HCT116 (cell line): ENCODE results near the gene CIAO2A. TPM values are rescaled to one million over a fixed set of nuclear protein-coding genes. Genes with fewer than 3 reads are reported as not detected.

Experiments
- ATAC-seq: fragments of 200-7000 bp; cut with Tn5 transposase; 2 replicates; pipeline ENCODE4 v1.9.1; 2020; ENCODE audit warnings: mild to moderate bottlenecking, moderate library complexity
- BruUV-seq: library from RNA; stranded (reverse); fragments of 400-500 nt; replicated peaks from 2 replicates; lab custom pipeline; 2021; lab: Mats Ljungman, UMichigan
- CTCF ChIA-PET: fragments of 300-600 bp; sonication (Branson Sonifier 250); formaldehyde crosslinking; loops from one replicate; lab custom pipeline; 2021; ENCODE audit warnings: antibody characterized with exemption; lab: Charles Lee
- POLR2A ChIA-PET: fragments of 300-600, 350-600 bp; sonication (Branson Sonifier 250); formaldehyde crosslinking; loops from one replicate; lab custom pipeline; 2021; ENCODE audit warnings: antibody characterized with exemption; lab: Charles Lee
- RAD21 ChIA-PET, 2 experiments: fragments of 300-600 bp; sonication (Branson Sonifier 250); formaldehyde crosslinking; loops; one replicate each; lab custom pipeline; 2023; ENCODE audit warnings: low total read pairs in 2 of 2; ENCODE audit not compliant: uncharacterized antibody in 2 of 2, unreplicated experiment in 2 of 2, low non-redundant PET in 1 of 2; lab: Charles Lee
- DNase-seq: peaks from one replicate; pipeline ENCODE4 v3.0.0-alpha.2; 2010; ENCODE audit warnings: low read depth, low spot score
- H2AFZ ChIP-seq: fragments of 200-600 bp; shearing (Covaris generic), sonication (generic); 2 replicates; pipeline ENCODE4 v1.6.1; 2017; ENCODE audit warnings: low read depth, mixed run types, mixed read lengths, antibody characterized with exemption, low read length; ENCODE audit not compliant: poor library complexity, severe bottlenecking
- H3K27ac ChIP-seq: 2 replicates; pipeline ENCODE4 v1.5.1; 2012; ENCODE audit warnings: low read depth, low read length
- H3K27me3 ChIP-seq: fragments of 200-600 bp; sonication (generic); 2 replicates; pipeline ENCODE4 v1.6.1; 2016; ENCODE audit warnings: mixed run types, low read length, mixed read lengths; ENCODE audit not compliant: insufficient read depth
- H3K36me3 ChIP-seq, 2 experiments: fragments of 200-500 bp in 1 of 2; fragments of 200-600 bp in 1 of 2; sonication (Bioruptor generic) in 1 of 2; sonication (generic) in 1 of 2; 2 replicates each; pipeline versions ENCODE4 v1.5.1 to v1.6.1; 2014 to 2016; ENCODE audit warnings: low read length in 2 of 2, inconsistent platforms in 1 of 2, mixed read lengths in 1 of 2, mixed run types in 1 of 2; ENCODE audit not compliant: insufficient read depth in 2 of 2, control insufficient read depth in 1 of 2
- H3K4me1 ChIP-seq, 2 experiments: fragments of 200-600 bp in 1 of 2; sonication (generic) in 1 of 2; 2 replicates each; pipeline versions ENCODE4 v1.5.1 to v1.6.1; 2012 to 2017; ENCODE audit warnings: low read length in 2 of 2, inconsistent platforms in 1 of 2, mild to moderate bottlenecking in 1 of 2, mixed read lengths in 1 of 2, mixed run types in 1 of 2, moderate library complexity in 1 of 2; ENCODE audit not compliant: insufficient read depth in 2 of 2, control insufficient read depth in 1 of 2
- H3K4me2 ChIP-seq: fragments of 200-600 bp; sonication (generic); 2 replicates; pipeline ENCODE4 v1.6.1; 2017; ENCODE audit warnings: mixed run types, low read length, mixed read lengths
- H3K4me3 ChIP-seq, 2 experiments: fragments of 200-600 bp in 1 of 2; sonication (generic) in 1 of 2; replicated peaks in 1 of 2; 2 replicates each; pipeline ENCODE4 v1.5.1; 2011 to 2016; ENCODE audit warnings: low read length in 2 of 2, control low read depth in 1 of 2, low read depth in 1 of 2, mild to moderate bottlenecking in 1 of 2, mixed read lengths in 1 of 2, mixed run types in 1 of 2
- H3K79me2 ChIP-seq: fragments of 200-600 bp; sonication (generic); 2 replicates; pipeline ENCODE4 v1.6.1; 2017; ENCODE audit warnings: mild to moderate bottlenecking, mixed run types, low read length, moderate library complexity, mixed read lengths; ENCODE audit not compliant: insufficient read depth
- H3K9ac ChIP-seq: fragments of 200-600 bp; sonication (generic); 2 replicates; pipeline ENCODE4 v1.6.1; 2016; ENCODE audit warnings: low read length, mixed read lengths
- H3K9me2 ChIP-seq: fragments of 200-600 bp; sonication (generic), shearing (Covaris generic); 2 replicates; pipeline ENCODE4 v1.6.1; 2017; ENCODE audit warnings: mixed run types, mild to moderate bottlenecking, moderate library complexity; ENCODE audit not compliant: insufficient read depth
- H3K9me3 ChIP-seq, 2 experiments: fragments of 200-500 bp in 1 of 2; fragments of 200-600 bp in 1 of 2; sonication (Bioruptor generic) in 1 of 2; sonication (generic) in 1 of 2; 2 replicates each; pipeline ENCODE4 v1.6.1; 2014 to 2017; ENCODE audit warnings: low read length in 2 of 2, mixed read lengths in 2 of 2, inconsistent platforms in 1 of 2, low read depth in 1 of 2, mild to moderate bottlenecking in 1 of 2, mixed run types in 1 of 2, moderate library complexity in 1 of 2; ENCODE audit not compliant: control insufficient read depth in 1 of 2, insufficient read depth in 1 of 2
- H4K20me1 ChIP-seq: fragments of 200-600 bp; sonication (generic), shearing (Covaris generic); 2 replicates; pipeline ENCODE4 v1.6.1; 2017; ENCODE audit warnings: mixed run types, mild to moderate bottlenecking, moderate library complexity; ENCODE audit not compliant: insufficient read depth
- ATF3 ChIP-seq: IDR thresholded peaks from 2 replicates; pipeline ENCODE4 v1.6.1; 2012
- CBX3 ChIP-seq: IDR thresholded peaks from 2 replicates; pipeline ENCODE4 v1.6.1; 2012; ENCODE audit warnings: low read depth
- CEBPB ChIP-seq: IDR thresholded peaks from 2 replicates; pipeline ENCODE4 v1.6.1; 2012; ENCODE audit warnings: low read depth
- ELF1 ChIP-seq: IDR thresholded peaks from 2 replicates; pipeline ENCODE4 v1.6.1; 2012; ENCODE audit warnings: low read depth, borderline replicate concordance
- EZH2phosphoT487 ChIP-seq: fragments of 200-600 bp; IDR thresholded peaks from 2 replicates; pipeline ENCODE4 v1.6.1; 2018; ENCODE audit warnings: antibody characterized with exemption, borderline replicate concordance
- FOSL1 ChIP-seq: IDR thresholded peaks from 2 replicates; pipeline ENCODE4 v1.6.1; 2012; ENCODE audit warnings: low read depth
- JUND ChIP-seq: IDR thresholded peaks from 2 replicates; pipeline ENCODE4 v1.6.1; 2012
- POLR2A ChIP-seq: IDR thresholded peaks from 2 replicates; pipeline ENCODE4 v1.7.0; 2011; ENCODE audit warnings: borderline replicate concordance; ENCODE audit not compliant: insufficient read depth, insufficient read length; ENCODE audit errors: extremely low read depth
- POLR2AphosphoS5 ChIP-seq: IDR thresholded peaks from 2 replicates; pipeline ENCODE4 v1.6.1; 2011; ENCODE audit warnings: mild to moderate bottlenecking, low read depth, low read length, moderate library complexity
- REST ChIP-seq: IDR thresholded peaks from 2 replicates; pipeline ENCODE4 v1.6.1; 2012; ENCODE audit warnings: low read depth
- SIN3A ChIP-seq: IDR thresholded peaks from 2 replicates; pipeline ENCODE4 v1.6.1; 2012; ENCODE audit warnings: low read depth
- SP1 ChIP-seq: IDR thresholded peaks from 2 replicates; pipeline ENCODE4 v1.6.1; 2012; ENCODE audit warnings: low read depth
- SRF ChIP-seq: IDR thresholded peaks from 2 replicates; pipeline ENCODE4 v1.6.1; 2012; ENCODE audit warnings: low read depth
- TCF7L2 ChIP-seq: IDR thresholded peaks from 2 replicates; pipeline ENCODE4 v1.7.0; 2011; ENCODE audit warnings: borderline replicate concordance, inconsistent platforms; ENCODE audit not compliant: insufficient read depth, insufficient read length; ENCODE audit errors: extremely low read depth
- YY1 ChIP-seq: IDR thresholded peaks from 2 replicates; pipeline ENCODE4 v1.6.1; 2011; ENCODE audit warnings: low read length, low read depth, moderate library complexity, mild to moderate bottlenecking; ENCODE audit not compliant: insufficient replicate concordance; ENCODE audit errors: extremely low read depth
- ZFX ChIP-seq: fragments of 450-650 bp; IDR thresholded peaks from 2 replicates; pipeline ENCODE4 v1.6.1; 2017
- intact Hi-C: fragments of 100-400 bp; cut with micrococcal nuclease; formaldehyde crosslinking; loops from 2 replicates; pipeline ENCODE4 v1.10.0; 2022
- total RNA-seq: library from RNA; stranded (reverse); gene quantifications from one replicate; pipeline ENCODE4 v1.2.1, GENCODE V29; 2021; ENCODE audit not compliant: unreplicated experiment
- TF ChIP-seq, protein P1 (sequence below), 3 experiments: fragments of 200-600 bp in 1 of 3; sonication (generic) in 1 of 3; IDR thresholded peaks in 2 of 3; conservative IDR thresholded peaks in 1 of 3; 2 replicates each; pipeline ENCODE4 v1.5.1; 2012 to 2017; ENCODE audit warnings: low read depth in 2 of 3, low read length in 2 of 3, antibody characterized with exemption in 1 of 3, borderline replicate concordance in 1 of 3, control low read depth in 1 of 3, mild to moderate bottlenecking in 1 of 3, mixed read lengths in 1 of 3, mixed run types in 1 of 3, moderate library complexity in 1 of 3; ENCODE audit not compliant: insufficient read depth in 1 of 3
- TF ChIP-seq, protein P2 (sequence below): IDR thresholded peaks from 2 replicates; pipeline ENCODE4 v1.6.1; 2012

CIAO2A gene
- total RNA-seq, 1 experiment from 2014 or later, result 69.3 TPM

DNA sequence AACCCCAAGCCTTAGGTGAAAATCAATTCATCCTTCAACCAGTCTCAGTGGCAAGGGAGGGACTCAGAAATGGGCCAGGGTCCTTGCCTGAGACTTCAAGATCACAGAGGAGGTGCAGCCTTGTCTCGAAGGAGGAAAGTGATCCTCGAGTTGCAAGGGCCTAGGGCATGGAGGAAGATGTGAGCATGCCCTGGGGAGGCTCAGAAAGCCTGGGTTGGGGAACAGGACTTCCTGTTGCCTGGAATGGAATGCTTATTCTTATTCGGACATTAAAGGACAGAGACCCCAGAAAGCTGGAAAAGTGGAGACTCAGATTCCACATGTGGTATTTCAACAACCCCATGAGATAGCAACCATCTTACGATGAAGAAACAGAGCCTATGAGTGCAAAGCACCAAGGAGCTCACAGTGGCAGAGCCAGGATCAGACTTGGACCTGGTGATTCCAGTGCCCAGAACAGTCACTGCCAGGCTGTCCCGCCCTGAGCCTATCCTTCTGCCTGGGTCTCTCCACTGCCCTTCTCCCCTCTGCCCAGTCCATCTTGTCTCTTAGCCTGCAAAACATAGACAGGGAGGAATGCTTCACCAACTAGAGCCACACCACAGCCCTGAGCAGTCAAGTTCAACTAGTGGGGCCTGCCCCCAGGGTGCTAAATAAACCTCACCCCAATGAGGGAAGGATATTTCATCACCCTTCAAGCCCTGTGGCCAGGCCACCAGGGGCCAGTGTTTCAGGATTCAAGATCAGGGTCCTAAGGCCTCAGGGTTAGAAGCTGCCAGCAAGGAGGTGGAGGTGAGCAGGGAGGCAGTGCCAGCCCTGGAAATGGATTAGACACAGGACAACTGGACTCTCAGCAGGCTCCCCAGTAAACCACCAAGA is 69.2 kb downstream of the CIAO2A start:
- Histone ChIP-seq H3K27ac (no peak overlapping the region), H3K4me3 (no peak overlapping the region), H3K79me2 (no peaks in the 10 kb centered on the region), H3K27me3 (no peaks in the 10 kb centered on the region), H3K36me3 (no peaks in the 10 kb centered on the region), H2AFZ (no peak overlapping the region), H3K4me1 (peaks cover 14 to 26% of the 10 kb centered on the region in 2 experiments), H3K9me3 (no peaks in the 10 kb centered on the region), H3K9me2 (no peaks in the 10 kb centered on the region), H3K4me2 (peak overlapping the region; percentile 26; the same call in 1 of the 2 replicates), H3K9ac (no peak overlapping the region), H4K20me1 (no peaks in the 10 kb centered on the region)
- no TSS peak for BruUV-seq
- intact Hi-C loops, result no loop called here
- ATAC-seq, result peak; percentile 70
- DNase-seq, result no peak
- CTCF ChIA-PET, result no interaction called here
- RAD21 ChIA-PET, result no interaction called here
- POLR2A ChIA-PET, result no interaction called here
- TF ChIP-seq REST, result no peak
- TF ChIP-seq, protein P1, sequence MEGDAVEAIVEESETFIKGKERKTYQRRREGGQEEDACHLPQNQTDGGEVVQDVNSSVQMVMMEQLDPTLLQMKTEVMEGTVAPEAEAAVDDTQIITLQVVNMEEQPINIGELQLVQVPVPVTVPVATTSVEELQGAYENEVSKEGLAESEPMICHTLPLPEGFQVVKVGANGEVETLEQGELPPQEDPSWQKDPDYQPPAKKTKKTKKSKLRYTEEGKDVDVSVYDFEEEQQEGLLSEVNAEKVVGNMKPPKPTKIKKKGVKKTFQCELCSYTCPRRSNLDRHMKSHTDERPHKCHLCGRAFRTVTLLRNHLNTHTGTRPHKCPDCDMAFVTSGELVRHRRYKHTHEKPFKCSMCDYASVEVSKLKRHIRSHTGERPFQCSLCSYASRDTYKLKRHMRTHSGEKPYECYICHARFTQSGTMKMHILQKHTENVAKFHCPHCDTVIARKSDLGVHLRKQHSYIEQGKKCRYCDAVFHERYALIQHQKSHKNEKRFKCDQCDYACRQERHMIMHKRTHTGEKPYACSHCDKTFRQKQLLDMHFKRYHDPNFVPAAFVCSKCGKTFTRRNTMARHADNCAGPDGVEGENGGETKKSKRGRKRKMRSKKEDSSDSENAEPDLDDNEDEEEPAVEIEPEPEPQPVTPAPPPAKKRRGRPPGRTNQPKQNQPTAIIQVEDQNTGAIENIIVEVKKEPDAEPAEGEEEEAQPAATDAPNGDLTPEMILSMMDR (IDR thresholded peaks at IDR 0.05 in 2 of 3, conservative IDR thresholded peaks at IDR 0.05 in 1 of 3; ENCODE audit: borderline replicate concordance in 1 of 3, insufficient read depth in 1 of 3, low read depth in 2 of 3, low read length in 2 of 3), result peak in 2 of 3 experiments; percentile 14 to 36; a peak in 1 of 6 replicates
- no peak for TF ChIP-seq FOSL1
- no peak for TF ChIP-seq SP1
- no peak for TF ChIP-seq ZFX
- TF ChIP-seq JUND, result no peak
- no peak for TF ChIP-seq TCF7L2
- TF ChIP-seq POLR2AphosphoS5, result no peak
- peak; percentile 61; the same call in 1 of the 2 replicates for TF ChIP-seq CEBPB
- TF ChIP-seq, protein P2, sequence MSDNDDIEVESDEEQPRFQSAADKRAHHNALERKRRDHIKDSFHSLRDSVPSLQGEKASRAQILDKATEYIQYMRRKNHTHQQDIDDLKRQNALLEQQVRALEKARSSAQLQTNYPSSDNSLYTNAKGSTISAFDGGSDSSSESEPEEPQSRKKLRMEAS, result 0 out of 2 replicates have a peak, but pooled peaks have one; percentile 17
- TF ChIP-seq ATF3, result no peak; the same call in 1 of the 2 replicates
- no peak for TF ChIP-seq YY1
- 0 out of 2 replicates have a peak, but pooled peaks have one; percentile 7 for TF ChIP-seq CBX3
- TF ChIP-seq ELF1, result no peak
- TF ChIP-seq SRF, result no peak
- no peak for TF ChIP-seq EZH2phosphoT487
- no peak for TF ChIP-seq POLR2A
- no peak for TF ChIP-seq SIN3A
